DND-41 (cell line): ENCODE data around the gene RAB4A.

Experiments used
- CTCF ChIP-seq: IDR thresholded peaks from 2 replicates; pipeline ENCODE4 v1.5.1; 2012; ENCODE audit warnings: borderline replicate concordance, low read length, moderate library complexity, mild to moderate bottlenecking; ENCODE audit not compliant: poor library complexity, severe bottlenecking; ENCODE audit errors: extremely low read depth
- EZH2 ChIP-seq: IDR thresholded peaks from 3 replicates; pipeline ENCODE4 v1.6.1; 2012; ENCODE audit warnings: borderline replicate concordance, low read depth, mild to moderate bottlenecking, moderate library complexity, low read length, inconsistent platforms; ENCODE audit not compliant: severe bottlenecking

- no peak for TF ChIP-seq CTCF
- no peak for TF ChIP-seq EZH2
These were observed 39.8 kb upstream of the RAB4A start for GRCh38 chr1:229230893-229231753.
